HG03196 (cell line): ENCODE measurements around the gene GPR132.
"Not testable (repeated sequence)": the region's sequence is repeated elsewhere in the genome, so short reads cannot be mapped to it uniquely, and the experiment has no call there.

Source experiments
- ATAC-seq: cut with Tn5 transposase; IDR thresholded peaks from one replicate; pipeline ENCODE4 v1.9.1; 2021; ENCODE audit not compliant: unreplicated experiment

GPR132 gene

GRCh38 chr14:105076296-105076804 lies 11.1 kb upstream of the GPR132 start:
- ATAC-seq = no peak

GRCh38 chr14:105075379-105076295 lies 10.4 kb upstream of the GPR132 start:
- ATAC-seq = peak; percentile 52

GRCh38 chr14:105074601-105075053 lies 9.4 kb upstream of the GPR132 start:
- no peak for ATAC-seq

GRCh38 chr14:105073720-105074600 lies 8.7 kb upstream of the GPR132 start:
- ATAC-seq = no peak

- ATAC-seq = no peak
Measured at GRCh38 chr14:105072892-105073719, 7.9 kb upstream of the GPR132 start.

GRCh38 chr14:105072381-105072861 lies 7.2 kb upstream of the GPR132 start:
- ATAC-seq = no peak

- ATAC-seq = no peak
Measured at GRCh38 chr14:105071942-105072341, 6.7 kb upstream of the GPR132 start.

- no peak for ATAC-seq
Measured at GRCh38 chr14:105071326-105071725, 6.1 kb upstream of the GPR132 start.

- ATAC-seq = no peak
Measured at GRCh38 chr14:105070760-105071137, 5.5 kb upstream of the GPR132 start.

GRCh38 chr14:105069871-105070759 lies 4.9 kb upstream of the GPR132 start:
- ATAC-seq = peak; percentile 38

GRCh38 chr14:105069522-105069870 lies 4.3 kb upstream of the GPR132 start:
- no peak for ATAC-seq

GRCh38 chr14:105068818-105069217 lies 3.6 kb upstream of the GPR132 start:
- ATAC-seq = no peak

GRCh38 chr14:105067969-105068301 lies 2.7 kb upstream of the GPR132 start:
- no peak for ATAC-seq

GRCh38 chr14:105067140-105067968 lies 2.1 kb upstream of the GPR132 start:
- ATAC-seq = no peak

- ATAC-seq = no peak
Measured at GRCh38 chr14:105066240-105067071, 1.2 kb upstream of the GPR132 start.

GRCh38 chr14:105064721-105065143 lies 498 bp downstream of the GPR132 start:
- ATAC-seq = no peak

- no peak for ATAC-seq
Measured at GRCh38 chr14:105064001-105064400, 1.2 kb downstream of the GPR132 start.

GRCh38 chr14:105063506-105063905 lies 1.7 kb downstream of the GPR132 start:
- ATAC-seq = not testable (repeated sequence)
